Stimulated activated naive CD4-positive, alpha-beta T cell treated with Interleukin-2 at 50 U/mL for 16 hours (primary cell): ENCODE results near the gene GNG8.
"Not testable (repeated sequence)": the region's sequence is repeated elsewhere in the genome, so short reads cannot be mapped to it uniquely, and the experiment has no call there.

Experiments used
- DNase-seq: peaks from one replicate; lab custom pipeline; 2025; lab: John Stamatoyannopoulos, UW

The GNG8 gene

GRCh38 chr19:46646402-46646801, 10.4 kb upstream of the GNG8 start:
- DNase-seq: no peak

GRCh38 chr19:46644720-46645119, 8.7 kb upstream of the GNG8 start:
- no peak for DNase-seq

GRCh38 chr19:46640656-46641055, 4.7 kb upstream of the GNG8 start:
- DNase-seq: no peak

- no peak for DNase-seq
These were observed 3.6 kb upstream of the GNG8 start for GRCh38 chr19:46639358-46640182.

GRCh38 chr19:46637224-46637623, 1.2 kb upstream of the GNG8 start:
- DNase-seq: no peak

- DNase-seq: no peak
These were observed 1.3 kb downstream of the GNG8 start for GRCh38 chr19:46634656-46635218.

GRCh38 chr19:46634045-46634655, 1.9 kb downstream of the GNG8 start:
- DNase-seq: peak; percentile 89

- DNase-seq: no peak
These were observed 2.9 kb downstream of the GNG8 start for GRCh38 chr19:46633130-46633529.

- no peak for DNase-seq
These were observed 4.5 kb downstream of the GNG8 start for GRCh38 chr19:46631481-46631880.

- no peak for DNase-seq
These were observed 5.3 kb downstream of the GNG8 start for GRCh38 chr19:46630586-46631205.

- no peak for DNase-seq
These were observed 6.4 kb downstream of the GNG8 start for GRCh38 chr19:46629546-46630025.

GRCh38 chr19:46628970-46629369, 7.0 kb downstream of the GNG8 start:
- not testable (repeated sequence) for DNase-seq

- DNase-seq: no peak
These were observed 9.6 kb downstream of the GNG8 start for GRCh38 chr19:46626446-46626845.

- DNase-seq: no peak
These were observed 10.3 kb downstream of the GNG8 start for GRCh38 chr19:46625731-46626130.

GRCh38 chr19:46624958-46625661, 10.9 kb downstream of the GNG8 start, which contains the start of gene PTGIR:
Gene PTGIR, minus strand, starts transcription at chr19:46625089. Its CDS starts 864 bp downstream, at chr19:46624225.
- DNase-seq: no peak

GRCh38 chr19:46623915-46624502, 12.0 kb downstream of the GNG8 start:
- DNase-seq: no peak

GRCh38 chr19:46622118-46622446, 13.9 kb downstream of the GNG8 start:
- no peak for DNase-seq

- DNase-seq: no peak
These were observed 14.5 kb downstream of the GNG8 start for GRCh38 chr19:46621191-46622117.

- DNase-seq: no peak
These were observed 15.3 kb downstream of the GNG8 start for GRCh38 chr19:46620716-46621115.

GRCh38 chr19:46620267-46620666, 15.7 kb downstream of the GNG8 start:
- no peak for DNase-seq
